ENCODE data around the gene AP1M1.
A peak's percentile ranks its signal among the peaks of the same experiment; 100 is the strongest.
"Not testable (repeated sequence)": the region's sequence is repeated elsewhere in the genome, so short reads cannot be mapped to it uniquely, and the experiment has no call there.

The AP1M1 gene

GRCh38 chr19:16197622-16198369, at the start of gene AP1M1:
TSS of gene AP1M1 (plus strand) at chr19:16197911. CDS start at chr19:16198027, 116 bp downstream.
- peak; percentile 83 for DNase-seq

- no peak for DNase-seq
Measured at GRCh38 chr19:16148443-16149229, 49.1 kb upstream of the AP1M1 start.

- no peak for DNase-seq
Measured at GRCh38 chr19:16153582-16154336, 44.0 kb upstream of the AP1M1 start.

- DNase-seq: no peak
Measured at GRCh38 chr19:16154557-16154956, 43.2 kb upstream of the AP1M1 start.

- DNase-seq: no peak
Measured at GRCh38 chr19:16155128-16155527, 42.6 kb upstream of the AP1M1 start.

GRCh38 chr19:16156904-16157303, 40.8 kb upstream of the AP1M1 start:
- no peak for DNase-seq

GRCh38 chr19:16157601-16158000, 40.1 kb upstream of the AP1M1 start:
- no peak for DNase-seq

GRCh38 chr19:16159655-16160054, 38.1 kb upstream of the AP1M1 start:
- DNase-seq: no peak

- DNase-seq: no peak
Measured at GRCh38 chr19:16160445-16160942, 37.2 kb upstream of the AP1M1 start.

GRCh38 chr19:16160943-16161560, 36.7 kb upstream of the AP1M1 start:
- DNase-seq: no peak

GRCh38 chr19:16161840-16162239, 35.9 kb upstream of the AP1M1 start:
- DNase-seq: no peak

GRCh38 chr19:16164222-16164890, 33.4 kb upstream of the AP1M1 start:
- DNase-seq: no peak

- no peak for DNase-seq
Measured at GRCh38 chr19:16166417-16166816, 31.3 kb upstream of the AP1M1 start.

- no peak for DNase-seq
Measured at GRCh38 chr19:16167055-16167454, 30.7 kb upstream of the AP1M1 start.

- no peak for DNase-seq
Measured at GRCh38 chr19:16168465-16169081, 29.1 kb upstream of the AP1M1 start.

- no peak for DNase-seq
Measured at GRCh38 chr19:16170134-16170533, 27.6 kb upstream of the AP1M1 start.

- DNase-seq: no peak
Measured at GRCh38 chr19:16175954-16176353, 21.8 kb upstream of the AP1M1 start.

- not testable (repeated sequence) for DNase-seq
Measured at GRCh38 chr19:16178866-16179265, 18.8 kb upstream of the AP1M1 start.

GRCh38 chr19:16180611-16181010, 17.1 kb upstream of the AP1M1 start:
- no peak for DNase-seq

GRCh38 chr19:16184665-16185122, 13.0 kb upstream of the AP1M1 start:
- no peak for DNase-seq

- DNase-seq: peak; percentile 93
Measured at GRCh38 chr19:16185123-16185767, 12.5 kb upstream of the AP1M1 start, which contains the start of gene FAM32A. TSS of gene FAM32A (plus strand) at chr19:16185410. CDS start at chr19:16185443, 33 bp downstream.

Data from NCI-H510A (cell line).